ENCODE data around the gene IL27RA. TPM values are rescaled to one million over a fixed set of nuclear protein-coding genes. Genes with fewer than 3 reads are reported as not detected.
A peak's percentile ranks its signal among the peaks of the same experiment; 100 is the strongest.

The IL27RA gene
- total RNA-seq, 1 experiment from 2014 or later, result 18.3 TPM

DNA sequence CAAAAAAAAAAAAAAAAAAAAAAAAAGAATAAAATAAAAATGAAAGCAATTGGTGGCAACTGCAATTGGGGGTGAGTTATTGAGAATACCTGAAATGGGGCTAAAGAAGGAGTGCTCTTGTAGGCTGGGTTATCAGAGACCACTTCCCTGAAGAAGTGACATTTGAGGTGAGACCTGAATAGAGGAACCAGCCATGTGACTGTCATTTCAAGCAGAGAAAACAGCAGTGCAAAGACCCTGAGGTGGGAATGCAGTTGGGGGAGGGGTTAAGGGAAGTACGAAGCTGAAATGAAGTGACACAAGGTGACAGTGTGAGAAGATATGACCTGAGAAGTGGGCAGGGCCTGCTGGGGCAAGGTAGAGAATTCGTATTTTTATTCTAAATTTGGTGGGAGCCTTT lies 34.6 kb downstream of the IL27RA start:
- DNase-seq (ENCODE audit: low read depth, low spot score), result no peak
- Histone ChIP-seq H3K9me2 (ENCODE audit: insufficient read depth) (no peaks in the 10 kb centered on the region), H3K27ac (ENCODE audit: low read depth, low read length) (no peak overlapping the region), H3K79me2 (ENCODE audit: insufficient read depth, low read length) (no peaks in the 10 kb centered on the region), H3K4me2 (ENCODE audit: low read length) (no peak overlapping the region), H3K4me1 (ENCODE audit: control insufficient read depth in 1 of 2, insufficient read depth in 2 of 2, low read length in 2 of 2) (peaks cover 11% of the 10 kb centered on the region in 2 experiments; a peak in 2 of 4 replicates), H3K9me3 (ENCODE audit: control insufficient read depth in 1 of 2, insufficient read depth in 1 of 2, low read depth in 1 of 2, low read length in 2 of 2) (no peaks in the 10 kb centered on the region; a peak in 1 of 4 replicates), H2AFZ (ENCODE audit: low read depth, low read length, poor library complexity, severe bottlenecking) (peak overlapping the region; percentile 30), H3K4me3 (replicated peaks in 1 of 2; ENCODE audit: low read depth in 1 of 2, low read length in 2 of 2) (no peak overlapping the region), H3K36me3 (ENCODE audit: control insufficient read depth in 1 of 2, insufficient read depth in 2 of 2, low read length in 2 of 2) (no peaks in the 10 kb centered on the region), H4K20me1 (ENCODE audit: insufficient read depth) (no peaks in the 10 kb centered on the region), H3K27me3 (ENCODE audit: insufficient read depth, low read length) (no peaks in the 10 kb centered on the region), H3K9ac (ENCODE audit: low read length) (no peak overlapping the region)
- no peak for TF ChIP-seq SP1 (IDR thresholded peaks at IDR 0.05; ENCODE audit: low read depth)
- no peak for TF ChIP-seq YY1 (IDR thresholded peaks at IDR 0.05; ENCODE audit: extremely low read depth, insufficient replicate concordance, low read depth, low read length)
- TF ChIP-seq, protein P1, sequence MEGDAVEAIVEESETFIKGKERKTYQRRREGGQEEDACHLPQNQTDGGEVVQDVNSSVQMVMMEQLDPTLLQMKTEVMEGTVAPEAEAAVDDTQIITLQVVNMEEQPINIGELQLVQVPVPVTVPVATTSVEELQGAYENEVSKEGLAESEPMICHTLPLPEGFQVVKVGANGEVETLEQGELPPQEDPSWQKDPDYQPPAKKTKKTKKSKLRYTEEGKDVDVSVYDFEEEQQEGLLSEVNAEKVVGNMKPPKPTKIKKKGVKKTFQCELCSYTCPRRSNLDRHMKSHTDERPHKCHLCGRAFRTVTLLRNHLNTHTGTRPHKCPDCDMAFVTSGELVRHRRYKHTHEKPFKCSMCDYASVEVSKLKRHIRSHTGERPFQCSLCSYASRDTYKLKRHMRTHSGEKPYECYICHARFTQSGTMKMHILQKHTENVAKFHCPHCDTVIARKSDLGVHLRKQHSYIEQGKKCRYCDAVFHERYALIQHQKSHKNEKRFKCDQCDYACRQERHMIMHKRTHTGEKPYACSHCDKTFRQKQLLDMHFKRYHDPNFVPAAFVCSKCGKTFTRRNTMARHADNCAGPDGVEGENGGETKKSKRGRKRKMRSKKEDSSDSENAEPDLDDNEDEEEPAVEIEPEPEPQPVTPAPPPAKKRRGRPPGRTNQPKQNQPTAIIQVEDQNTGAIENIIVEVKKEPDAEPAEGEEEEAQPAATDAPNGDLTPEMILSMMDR (IDR thresholded peaks at IDR 0.05 in 2 of 3, conservative IDR thresholded peaks at IDR 0.05 in 1 of 3; ENCODE audit: borderline replicate concordance in 1 of 3, insufficient read depth in 1 of 3, low read depth in 2 of 3, low read length in 2 of 3), result no peak
- TF ChIP-seq CBX3 (IDR thresholded peaks at IDR 0.05; ENCODE audit: low read depth), result no peak
- TF ChIP-seq SIN3A (IDR thresholded peaks at IDR 0.05; ENCODE audit: low read depth), result no peak
- TF ChIP-seq EGR1 (IDR thresholded peaks at IDR 0.05; ENCODE audit: low read depth), result no peak
- TF ChIP-seq FOSL1 (IDR thresholded peaks at IDR 0.05; ENCODE audit: low read depth), result no peak
- no peak for TF ChIP-seq CEBPB (IDR thresholded peaks at IDR 0.05; ENCODE audit: low read depth)
- no peak for TF ChIP-seq POLR2A (IDR thresholded peaks at IDR 0.05; ENCODE audit: borderline replicate concordance, extremely low read depth, insufficient read depth, insufficient read length)
- no peak for TF ChIP-seq ZFX (IDR thresholded peaks at IDR 0.05)
- TF ChIP-seq, protein P2, sequence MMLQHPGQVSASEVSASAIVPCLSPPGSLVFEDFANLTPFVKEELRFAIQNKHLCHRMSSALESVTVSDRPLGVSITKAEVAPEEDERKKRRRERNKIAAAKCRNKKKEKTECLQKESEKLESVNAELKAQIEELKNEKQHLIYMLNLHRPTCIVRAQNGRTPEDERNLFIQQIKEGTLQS (IDR thresholded peaks at IDR 0.05), result no peak
- TF ChIP-seq, protein P3, sequence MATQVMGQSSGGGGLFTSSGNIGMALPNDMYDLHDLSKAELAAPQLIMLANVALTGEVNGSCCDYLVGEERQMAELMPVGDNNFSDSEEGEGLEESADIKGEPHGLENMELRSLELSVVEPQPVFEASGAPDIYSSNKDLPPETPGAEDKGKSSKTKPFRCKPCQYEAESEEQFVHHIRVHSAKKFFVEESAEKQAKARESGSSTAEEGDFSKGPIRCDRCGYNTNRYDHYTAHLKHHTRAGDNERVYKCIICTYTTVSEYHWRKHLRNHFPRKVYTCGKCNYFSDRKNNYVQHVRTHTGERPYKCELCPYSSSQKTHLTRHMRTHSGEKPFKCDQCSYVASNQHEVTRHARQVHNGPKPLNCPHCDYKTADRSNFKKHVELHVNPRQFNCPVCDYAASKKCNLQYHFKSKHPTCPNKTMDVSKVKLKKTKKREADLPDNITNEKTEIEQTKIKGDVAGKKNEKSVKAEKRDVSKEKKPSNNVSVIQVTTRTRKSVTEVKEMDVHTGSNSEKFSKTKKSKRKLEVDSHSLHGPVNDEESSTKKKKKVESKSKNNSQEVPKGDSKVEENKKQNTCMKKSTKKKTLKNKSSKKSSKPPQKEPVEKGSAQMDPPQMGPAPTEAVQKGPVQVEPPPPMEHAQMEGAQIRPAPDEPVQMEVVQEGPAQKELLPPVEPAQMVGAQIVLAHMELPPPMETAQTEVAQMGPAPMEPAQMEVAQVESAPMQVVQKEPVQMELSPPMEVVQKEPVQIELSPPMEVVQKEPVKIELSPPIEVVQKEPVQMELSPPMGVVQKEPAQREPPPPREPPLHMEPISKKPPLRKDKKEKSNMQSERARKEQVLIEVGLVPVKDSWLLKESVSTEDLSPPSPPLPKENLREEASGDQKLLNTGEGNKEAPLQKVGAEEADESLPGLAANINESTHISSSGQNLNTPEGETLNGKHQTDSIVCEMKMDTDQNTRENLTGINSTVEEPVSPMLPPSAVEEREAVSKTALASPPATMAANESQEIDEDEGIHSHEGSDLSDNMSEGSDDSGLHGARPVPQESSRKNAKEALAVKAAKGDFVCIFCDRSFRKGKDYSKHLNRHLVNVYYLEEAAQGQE (IDR thresholded peaks at IDR 0.05; ENCODE audit: low read depth), result no peak
- no peak for TF ChIP-seq EZH2phosphoT487 (IDR thresholded peaks at IDR 0.05; ENCODE audit: borderline replicate concordance)
- TF ChIP-seq RAD21 (IDR thresholded peaks at IDR 0.05; ENCODE audit: low read depth), result no peak
- no peak for TF ChIP-seq POLR2AphosphoS5 (IDR thresholded peaks at IDR 0.05; ENCODE audit: low read depth, low read length)
- TF ChIP-seq ZNF274 (IDR thresholded peaks at IDR 0.05; ENCODE audit: low read depth, low read length), result no peak
- TF ChIP-seq EZH2 (IDR thresholded peaks at IDR 0.05), result no peak
- no peak for TF ChIP-seq ELF1 (IDR thresholded peaks at IDR 0.05; ENCODE audit: borderline replicate concordance, low read depth)
- no peak for TF ChIP-seq ZBTB33 (IDR thresholded peaks at IDR 0.05; ENCODE audit: extremely low read depth, insufficient replicate concordance, low read length)
- ChIA-PET RAD21 (ENCODE audit: low non-redundant PET in 1 of 2, low total read pairs in 2 of 2, uncharacterized antibody in 2 of 2, unreplicated experiment in 2 of 2) (no interaction called here), POLR2A (interaction anchor here (0.7 kb wide), 1 partner anchor 78 kb away, joined by 3 read pairs; no protein-coding TSS in a partner anchor), CTCF (no interaction called here)
- no TSS peak for BruUV-seq (replicated peaks)
- no peak for ATAC-seq
- intact Hi-C loops (cut with micrococcal nuclease), result no loop called here

All from HCT116 (cell line).